ENCODE results near the gene CD5L.

Gene CD5L

GRCh38 chr1:157813269-157813668 lies 28.3 kb downstream of the CD5L start:
- no peak for DNase-seq (ENCODE audit: low read depth)

GRCh38 chr1:157806431-157807149 lies 35.0 kb downstream of the CD5L start:
- DNase-seq (ENCODE audit: low read depth): no peak

- no peak for DNase-seq (ENCODE audit: low read depth)
Observed at GRCh38 chr1:157803851-157804250, 37.8 kb downstream of the CD5L start.

GRCh38 chr1:157799996-157800395 lies 41.6 kb downstream of the CD5L start:
- no peak for DNase-seq (ENCODE audit: low read depth)

- no peak for DNase-seq (ENCODE audit: low read depth)
Observed at GRCh38 chr1:157798211-157798610, 43.4 kb downstream of the CD5L start.

GRCh38 chr1:157785248-157785647 lies 56.4 kb downstream of the CD5L start:
- no peak for DNase-seq (ENCODE audit: low read depth)

- no peak for DNase-seq (ENCODE audit: low read depth)
Observed at GRCh38 chr1:157784801-157785200, 56.8 kb downstream of the CD5L start.

GRCh38 chr1:157782931-157783330 lies 58.7 kb downstream of the CD5L start:
- DNase-seq (ENCODE audit: low read depth): no peak

- DNase-seq (ENCODE audit: low read depth): no peak
Observed at GRCh38 chr1:157781048-157781447, 60.6 kb downstream of the CD5L start.

Measured in activated T-cell treated with anti-CD3 and anti-CD28 coated beads for 48 hours (primary cell).